NCI-H460 (cell line): ENCODE results near the gene ABTB1. TPM values are rescaled to one million over a fixed set of nuclear protein-coding genes. Genes with fewer than 3 reads are reported as not detected.
"Not testable (repeated sequence)": the region's sequence is repeated elsewhere in the genome, so short reads cannot be mapped to it uniquely, and the experiment has no call there.

Source experiments
- DNase-seq: peaks from one replicate; pipeline ENCODE4 v3.0.0-alpha.2; 2016; ENCODE audit warnings: low read depth; ENCODE audit errors: extremely low read depth
- total RNA-seq: library from RNA; depleted of rRNA; stranded (reverse); fragments of >200 nt; shearing (Covaris generic); gene quantifications from 2 replicates; pipeline ENCODE4 v1.2.3, GENCODE V29; 2014

ABTB1 gene
- total RNA-seq, 1 experiment from 2014 or later = 1.6 TPM

- no peak for DNase-seq
These were observed 26.9 kb downstream of the ABTB1 start for GRCh38 chr3:127699416-127700300.

GRCh38 chr3:127700406-127700805 lies 27.7 kb downstream of the ABTB1 start:
- no peak for DNase-seq

- no peak for DNase-seq
These were observed 28.6 kb downstream of the ABTB1 start for GRCh38 chr3:127701280-127701911.

- DNase-seq = no peak
These were observed 29.4 kb downstream of the ABTB1 start for GRCh38 chr3:127702151-127702578.

GRCh38 chr3:127704840-127705239 lies 32.1 kb downstream of the ABTB1 start:
- DNase-seq = not testable (repeated sequence)

- no peak for DNase-seq
These were observed 33.6 kb downstream of the ABTB1 start for GRCh38 chr3:127706312-127706711.

- no peak for DNase-seq
These were observed 34.1 kb downstream of the ABTB1 start for GRCh38 chr3:127706785-127707351.

- no peak for DNase-seq
These were observed 35.2 kb downstream of the ABTB1 start for GRCh38 chr3:127707851-127708411.

GRCh38 chr3:127708837-127709236 lies 36.1 kb downstream of the ABTB1 start:
- DNase-seq = no peak

GRCh38 chr3:127709320-127710060 lies 36.7 kb downstream of the ABTB1 start:
- no peak for DNase-seq

GRCh38 chr3:127710155-127710941 lies 37.6 kb downstream of the ABTB1 start:
- DNase-seq = no peak

GRCh38 chr3:127711021-127711695 lies 38.4 kb downstream of the ABTB1 start:
- no peak for DNase-seq

GRCh38 chr3:127711896-127712295 lies 39.1 kb downstream of the ABTB1 start:
- no peak for DNase-seq

- no peak for DNase-seq
These were observed 39.7 kb downstream of the ABTB1 start for GRCh38 chr3:127712461-127712860.

- DNase-seq = no peak
These were observed 40.4 kb downstream of the ABTB1 start for GRCh38 chr3:127712881-127713771.

GRCh38 chr3:127714125-127714571 lies 41.4 kb downstream of the ABTB1 start:
- no peak for DNase-seq

GRCh38 chr3:127714866-127715265 lies 42.1 kb downstream of the ABTB1 start:
- no peak for DNase-seq

- DNase-seq = no peak
These were observed 42.8 kb downstream of the ABTB1 start for GRCh38 chr3:127715532-127715931.
